Lung (tissue), 12 donors: ENCODE results near the gene AFG1L. TPM values are rescaled to one million over a fixed set of nuclear protein-coding genes. Genes with fewer than 3 reads are reported as not detected.

Experiments
- ATAC-seq: fragments of 200-7000 bp; cut with Tn5 transposase; one replicate; pipeline ENCODE4 v1.9.1; 2020; ENCODE audit warnings: moderate number of reproducible peaks; ENCODE audit not compliant: insufficient read depth, low FRiP score
- DNase-seq, 3 donors: peaks; one replicate each; pipeline ENCODE4 v3.0.0-alpha.2; 2013 to 2017
- H3K27ac ChIP-seq, 2 donors: one replicate each; pipeline ENCODE4 v1.5.1; 2013; ENCODE audit warnings: mild to moderate bottlenecking in 2 of 2, moderate library complexity in 2 of 2, control low read depth in 1 of 2, inconsistent platforms in 1 of 2, low read depth in 1 of 2, low read length in 1 of 2
- H3K27me3 ChIP-seq, 3 donors: one replicate each; pipeline ENCODE4 v1.5.1; 2013; ENCODE audit warnings: low read length in 2 of 3; ENCODE audit not compliant: control insufficient read depth in 3 of 3, insufficient read depth in 3 of 3
- H3K36me3 ChIP-seq, 4 donors: one replicate each; pipeline ENCODE4 v1.5.1; 2013; ENCODE audit warnings: low read length in 4 of 4, mild to moderate bottlenecking in 1 of 4, moderate library complexity in 1 of 4; ENCODE audit not compliant: control insufficient read depth in 4 of 4, insufficient read depth in 4 of 4
- H3K4me1 ChIP-seq, 5 donors: one replicate each; pipeline ENCODE4 v1.5.1; 2013; ENCODE audit warnings: low read length in 5 of 5, mild to moderate bottlenecking in 2 of 5, moderate library complexity in 1 of 5; ENCODE audit not compliant: control insufficient read depth in 5 of 5, insufficient read depth in 5 of 5
- H3K4me3 ChIP-seq: one replicate; pipeline ENCODE4 v1.5.1; 2013; ENCODE audit warnings: mild to moderate bottlenecking, control low read depth, moderate library complexity
- H3K9ac ChIP-seq, 2 donors: one replicate each; pipeline ENCODE4 v1.5.1; 2013; ENCODE audit warnings: low read length in 2 of 2, control low read depth in 1 of 2; ENCODE audit not compliant: insufficient read depth in 1 of 2
- H3K9me3 ChIP-seq, 4 donors: one replicate each; pipeline ENCODE4 v1.5.1; 2013; ENCODE audit warnings: low read length in 3 of 4, mild to moderate bottlenecking in 1 of 4, moderate library complexity in 1 of 4; ENCODE audit not compliant: control insufficient read depth in 4 of 4, insufficient read depth in 3 of 4
- CTCF ChIP-seq: IDR thresholded peaks from 2 replicates; pipeline ENCODE4 v1.5.1; 2012; ENCODE audit warnings: mild to moderate bottlenecking; ENCODE audit errors: control extremely low read depth, extremely low read depth
- WGBS, 2 donors: extraction: QIAGEN DNeasy Blood & Tissue Kit; methylation state at CpG; one replicate each; pipeline ENCODE4 v1.1.7; 2013; 5-methylcytosine and 5-hydroxymethylcytosine counted together
- polyA plus RNA-seq, 2 donors: library from polyadenylated mRNA; stranded (reverse); fragments of 200-250 nt; gene quantifications; one replicate each; pipeline ENCODE4 v1.2.1, GENCODE V29; 2013
- total RNA-seq, 2 donors: library from RNA; depleted of rRNA in 1 of 2; stranded (reverse); fragments of >200 nt in 1 of 2; gene quantifications; one replicate each; pipeline ENCODE4 v1.2.1, GENCODE V29; 2014 to 2021
- donor health status: control.
- donor health status: control.
- donor health status: Bipolar disorder and iron deficiency.
- donor health status: healthy.
- donor health status: DM: yes; HTN: yes; CAD: no.

Gene AFG1L
- total and polyA plus RNA-seq, 4 donors: 2.0 to 9.5 (median 5.5) TPM

- Histone ChIP-seq H3K4me1 (peaks cover 0 to 7% (median 0%) of the 10 kb centered on the region in 5 donors), H3K36me3 (no peaks in the 10 kb centered on the region), H3K4me3 (no peak overlapping the region), H3K9ac (no peak overlapping the region), H3K27me3 (no peaks in the 10 kb centered on the region), H3K27ac (no peak overlapping the region), H3K9me3 (no peaks in the 10 kb centered on the region)
- DNase-seq (no peak), ATAC-seq (no peak)
- no peak for TF ChIP-seq CTCF
Observed at GRCh38 chr6:108441141-108441540, 146.3 kb downstream of the AFG1L start.

GRCh38 chr6:108442770-108443520 lies 148.1 kb downstream of the AFG1L start:
- TF ChIP-seq CTCF: no peak
- H3K27me3 ChIP-seq: no peaks in the 10 kb centered on the region
- H3K9ac ChIP-seq: no peak overlapping the region
- ATAC-seq: no peak
- peaks cover 0 to 9% (median 0%) of the 10 kb centered on the region in 5 donors for H3K4me1 ChIP-seq
- H3K36me3 ChIP-seq: no peaks in the 10 kb centered on the region
- WGBS, 2 donors: 89 to 91% methylated on average over 2 of the region's 2 CpGs
- no peak overlapping the region for H3K27ac ChIP-seq
- peak; percentile 63 to 80 (median 73) for DNase-seq
- no peaks in the 10 kb centered on the region for H3K9me3 ChIP-seq
- H3K4me3 ChIP-seq: no peak overlapping the region

GRCh38 chr6:108446629-108447150 lies 151.8 kb downstream of the AFG1L start:
- Histone ChIP-seq H3K9ac (no peak overlapping the region), H3K36me3 (no peaks in the 10 kb centered on the region), H3K27me3 (no peaks in the 10 kb centered on the region), H3K27ac (no peak overlapping the region), H3K4me3 (no peak overlapping the region), H3K4me1 (peaks cover 0 to 9% (median 0%) of the 10 kb centered on the region in 5 donors), H3K9me3 (no peaks in the 10 kb centered on the region)
- TF ChIP-seq CTCF: no peak
- WGBS, 2 donors: 90 to 92% methylated on average over 3 of the region's 3 CpGs
- ATAC-seq (no peak), DNase-seq (no peak)
